HG02981 (cell line): ENCODE measurements around the gene NISCH.

Experiments
- ATAC-seq: cut with Tn5 transposase; IDR thresholded peaks from one replicate; pipeline ENCODE4 v1.9.1; 2021; ENCODE audit warnings: mild to moderate bottlenecking, moderate library complexity; ENCODE audit not compliant: unreplicated experiment

Gene NISCH

GRCh38 chr3:52488746-52489145, 33.3 kb downstream of the NISCH start:
- ATAC-seq, result no peak

GRCh38 chr3:52489453-52489852, 34.0 kb downstream of the NISCH start:
- no peak for ATAC-seq

GRCh38 chr3:52490035-52490938, 34.9 kb downstream of the NISCH start:
- no peak for ATAC-seq

- no peak for ATAC-seq
These were observed 35.6 kb downstream of the NISCH start for GRCh38 chr3:52490939-52491526.

GRCh38 chr3:52492059-52492458, 36.7 kb downstream of the NISCH start:
- ATAC-seq, result no peak

GRCh38 chr3:52493232-52494017, 38.0 kb downstream of the NISCH start:
- no peak for ATAC-seq

GRCh38 chr3:52494445-52494844, 39.0 kb downstream of the NISCH start:
- ATAC-seq, result no peak

- ATAC-seq, result no peak
These were observed 39.6 kb downstream of the NISCH start, which contains the start of gene STAB1 for GRCh38 chr3:52494886-52495495. Gene STAB1 (plus strand): TSS chr3:52495338. CDS start chr3:52495414, 76 bp downstream.

GRCh38 chr3:52495777-52496602, 40.6 kb downstream of the NISCH start:
- no peak for ATAC-seq

- no peak for ATAC-seq
These were observed 43.0 kb downstream of the NISCH start for GRCh38 chr3:52498137-52499054.

GRCh38 chr3:52501046-52501445, 45.6 kb downstream of the NISCH start:
- no peak for ATAC-seq

- no peak for ATAC-seq
These were observed 46.6 kb downstream of the NISCH start for GRCh38 chr3:52502001-52502400.

GRCh38 chr3:52502808-52503350, 47.5 kb downstream of the NISCH start:
- ATAC-seq, result no peak

GRCh38 chr3:52503788-52504424, 48.5 kb downstream of the NISCH start:
- no peak for ATAC-seq

GRCh38 chr3:52504977-52505376, 49.6 kb downstream of the NISCH start:
- no peak for ATAC-seq

GRCh38 chr3:52506266-52506966, 51.0 kb downstream of the NISCH start:
- no peak for ATAC-seq

GRCh38 chr3:52507359-52507758, 52.0 kb downstream of the NISCH start:
- ATAC-seq, result no peak
